Common myeloid progenitor, CD34-positive (primary cell): ENCODE results near the gene MIA.
A peak's percentile ranks its signal among the peaks of the same experiment; 100 is the strongest.
"Not testable (repeated sequence)": the region's sequence is repeated elsewhere in the genome, so short reads cannot be mapped to it uniquely, and the experiment has no call there.

Source experiments
- CTCF ChIA-PET: fragments of 350-600 bp; sonication (Branson Sonifier 250); formaldehyde crosslinking; loops from one replicate; lab custom pipeline; 2021; ENCODE audit warnings: antibody characterized with exemption; lab: Charles Lee
- POLR2A ChIA-PET: fragments of 350-600 bp; sonication (Branson Sonifier 250); formaldehyde crosslinking; loops from one replicate; lab custom pipeline; 2021; ENCODE audit warnings: antibody characterized with exemption; lab: Charles Lee
- DNase-seq, 3 donors: peaks; one replicate each; pipeline versions ENCODE4 v3.0.0 to v3.0.0-alpha.2; 2013
- H3K27ac ChIP-seq, 2 experiments: 1 replicate in 1 of 2; 2 replicates in 1 of 2; pipeline ENCODE4 v1.7.0; 2013; ENCODE audit warnings: inconsistent platforms in 2 of 2, low read length in 2 of 2, mild to moderate bottlenecking in 2 of 2, low read depth in 1 of 2, moderate library complexity in 1 of 2; ENCODE audit not compliant: severe bottlenecking in 2 of 2, insufficient read depth in 1 of 2, poor library complexity in 1 of 2
- H3K27me3 ChIP-seq, 5 experiments: replicated peaks in 2 of 5; 1 replicate in 3 of 5; 2 replicates in 2 of 5; pipeline versions ENCODE4 v1.6.1 to v1.7.0; 2013; ENCODE audit warnings: low read length in 4 of 5, mild to moderate bottlenecking in 2 of 5, moderate library complexity in 2 of 5, inconsistent platforms in 1 of 5; ENCODE audit not compliant: insufficient read depth in 5 of 5, control insufficient read depth in 4 of 5
- H3K36me3 ChIP-seq, 4 experiments: 1 replicate in 2 of 4; 2 replicates in 2 of 4; pipeline versions ENCODE4 v1.6.1 to v1.7.0; 2013; ENCODE audit warnings: low read length in 3 of 4, control low read depth in 1 of 4, mild to moderate bottlenecking in 1 of 4; ENCODE audit not compliant: control insufficient read depth in 4 of 4, insufficient read depth in 4 of 4
- H3K4me1 ChIP-seq, 4 experiments: 1 replicate in 3 of 4; 2 replicates in 1 of 4; pipeline versions ENCODE4 v1.6.1 to v1.7.1; 2013; ENCODE audit warnings: low read length in 3 of 4, mild to moderate bottlenecking in 3 of 4, control low read depth in 1 of 4, inconsistent platforms in 1 of 4, moderate library complexity in 1 of 4; ENCODE audit not compliant: control insufficient read depth in 4 of 4, insufficient read depth in 4 of 4; ENCODE audit errors: control extremely low read depth in 1 of 4
- H3K4me3 ChIP-seq, 7 experiments: 1 replicate in 4 of 7; 2 replicates in 3 of 7; pipeline versions ENCODE4 v1.5.1 to v1.7.0; 2013; ENCODE audit warnings: mild to moderate bottlenecking in 7 of 7, low read length in 6 of 7, moderate library complexity in 6 of 7, inconsistent platforms in 2 of 7, low read depth in 2 of 7, control low read depth in 1 of 7; ENCODE audit not compliant: insufficient read depth in 4 of 7, control insufficient read depth in 1 of 7; ENCODE audit errors: extremely low read depth in 1 of 7
- H3K9me3 ChIP-seq, 5 experiments: 1 replicate in 4 of 5; 2 replicates in 1 of 5; pipeline versions ENCODE4 v1.6.1 to v1.7.1; 2013; ENCODE audit warnings: low read length in 4 of 5, mild to moderate bottlenecking in 2 of 5, inconsistent platforms in 1 of 5, low read depth in 1 of 5, moderate library complexity in 1 of 5; ENCODE audit not compliant: control insufficient read depth in 4 of 5, insufficient read depth in 2 of 5; ENCODE audit errors: control extremely low read depth in 1 of 5
- WGBS: methylation state at CpG from one replicate; pipeline ENCODE4 v1.1.5; 2013; ENCODE audit not compliant: insufficient coverage; 5-methylcytosine and 5-hydroxymethylcytosine counted together

MIA gene

DNA sequence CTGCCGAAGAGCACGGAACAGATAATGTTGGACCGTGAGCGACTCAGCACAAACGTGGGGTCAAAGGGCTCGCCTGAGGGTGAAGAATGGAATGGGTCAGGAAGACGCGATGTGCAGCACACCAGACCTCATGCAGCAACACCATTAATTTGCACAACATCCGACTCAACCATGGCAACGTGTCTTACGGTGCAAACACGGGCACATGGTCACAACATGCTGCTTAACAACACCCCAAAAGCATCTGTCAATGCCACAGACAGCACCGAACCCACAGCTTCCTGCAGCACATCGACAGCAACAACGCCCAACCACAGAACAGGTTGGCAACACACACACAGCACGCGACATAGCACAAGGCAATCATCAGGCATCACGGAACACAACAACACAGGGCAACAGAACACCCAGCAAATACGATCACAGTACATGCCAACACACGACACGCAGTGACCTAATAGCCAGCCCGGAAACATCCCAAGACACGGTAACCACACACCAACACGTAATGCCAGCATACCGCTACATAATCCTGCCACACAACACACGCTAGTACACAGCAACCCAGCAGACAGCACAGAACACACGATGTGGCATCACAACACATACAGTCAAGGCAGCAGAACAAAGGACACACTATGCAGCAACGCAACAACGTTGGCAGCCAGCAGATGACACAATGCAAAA, 51.5 kb downstream of the MIA start:
- Histone ChIP-seq H3K27ac (peak overlapping the region in 1 of 2 experiments; percentile 25), H3K4me3 (peak overlapping the region in 1 of 7 experiments; percentile 28), H3K4me1 (peaks cover 0 to 43% (median 39%) of the 10 kb centered on the region in 4 experiments)
- H3K36me3 ChIP-seq, POLR2A ChIA-PET, H3K27me3 ChIP-seq, H3K9me3 ChIP-seq: not testable (repeated sequence)
- CTCF ChIA-PET: interaction anchor here (1.0 kb wide), 1 partner anchor 14 kb away, joined by 3 read pairs; no protein-coding TSS in a partner anchor
- WGBS: 79% methylated on average over 21 of the region's 29 CpGs
- peak; percentile 71 to 98 (median 95) for DNase-seq
